ENCODE data around the gene MPV17L2. TPM values are rescaled to one million over a fixed set of nuclear protein-coding genes. Genes with fewer than 3 reads are reported as not detected.

The MPV17L2 gene
- total RNA-seq, 1 experiment from 2014 or later: 11.2 TPM

GRCh38 chr19:18226956-18227780 lies 34.1 kb downstream of the MPV17L2 start:
- ChIA-PET CTCF (no interaction called here), POLR2A (ENCODE audit: unreplicated experiment) (no interaction called here)
- DNase-seq: no peak
- Histone ChIP-seq H3K9me3 (ENCODE audit: insufficient read depth, low read depth) (no peaks in the 10 kb centered on the region), H3K27me3 (ENCODE audit: insufficient read depth, low read depth) (no peaks in the 10 kb centered on the region), H2AFZ (no peak overlapping the region), H3K4me2 (no peak overlapping the region), H3K4me1 (replicated peaks; ENCODE audit: insufficient read depth) (peaks cover 8% of the 10 kb centered on the region; the same call in 1 of the 2 replicates), H3K9me2 (ENCODE audit: insufficient read depth) (no peaks in the 10 kb centered on the region), H3F3A (ENCODE audit: insufficient read depth, low read depth) (peaks cover 41% of the 10 kb centered on the region), H3K36me3 (ENCODE audit: low read depth) (no peaks in the 10 kb centered on the region), H3K79me2 (ENCODE audit: low read depth) (no peaks in the 10 kb centered on the region), H3K27ac (no peak overlapping the region), H3K4me3 (no peak overlapping the region), H4K20me1 (ENCODE audit: insufficient read depth) (peaks cover 5% of the 10 kb centered on the region; the same call in 1 of the 2 replicates)
- BruUV-seq (replicated peaks): no TSS peak
- intact Hi-C loops (cut with micrococcal nuclease; ENCODE audit: unreplicated experiment): no loop called here
- TF ChIP-seq, protein P1, sequence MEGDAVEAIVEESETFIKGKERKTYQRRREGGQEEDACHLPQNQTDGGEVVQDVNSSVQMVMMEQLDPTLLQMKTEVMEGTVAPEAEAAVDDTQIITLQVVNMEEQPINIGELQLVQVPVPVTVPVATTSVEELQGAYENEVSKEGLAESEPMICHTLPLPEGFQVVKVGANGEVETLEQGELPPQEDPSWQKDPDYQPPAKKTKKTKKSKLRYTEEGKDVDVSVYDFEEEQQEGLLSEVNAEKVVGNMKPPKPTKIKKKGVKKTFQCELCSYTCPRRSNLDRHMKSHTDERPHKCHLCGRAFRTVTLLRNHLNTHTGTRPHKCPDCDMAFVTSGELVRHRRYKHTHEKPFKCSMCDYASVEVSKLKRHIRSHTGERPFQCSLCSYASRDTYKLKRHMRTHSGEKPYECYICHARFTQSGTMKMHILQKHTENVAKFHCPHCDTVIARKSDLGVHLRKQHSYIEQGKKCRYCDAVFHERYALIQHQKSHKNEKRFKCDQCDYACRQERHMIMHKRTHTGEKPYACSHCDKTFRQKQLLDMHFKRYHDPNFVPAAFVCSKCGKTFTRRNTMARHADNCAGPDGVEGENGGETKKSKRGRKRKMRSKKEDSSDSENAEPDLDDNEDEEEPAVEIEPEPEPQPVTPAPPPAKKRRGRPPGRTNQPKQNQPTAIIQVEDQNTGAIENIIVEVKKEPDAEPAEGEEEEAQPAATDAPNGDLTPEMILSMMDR (conservative IDR thresholded peaks at IDR 0.05): no peak
- TF ChIP-seq EZH2 (IDR thresholded peaks at IDR 0.05; ENCODE audit: low read depth): no peak

DNA sequence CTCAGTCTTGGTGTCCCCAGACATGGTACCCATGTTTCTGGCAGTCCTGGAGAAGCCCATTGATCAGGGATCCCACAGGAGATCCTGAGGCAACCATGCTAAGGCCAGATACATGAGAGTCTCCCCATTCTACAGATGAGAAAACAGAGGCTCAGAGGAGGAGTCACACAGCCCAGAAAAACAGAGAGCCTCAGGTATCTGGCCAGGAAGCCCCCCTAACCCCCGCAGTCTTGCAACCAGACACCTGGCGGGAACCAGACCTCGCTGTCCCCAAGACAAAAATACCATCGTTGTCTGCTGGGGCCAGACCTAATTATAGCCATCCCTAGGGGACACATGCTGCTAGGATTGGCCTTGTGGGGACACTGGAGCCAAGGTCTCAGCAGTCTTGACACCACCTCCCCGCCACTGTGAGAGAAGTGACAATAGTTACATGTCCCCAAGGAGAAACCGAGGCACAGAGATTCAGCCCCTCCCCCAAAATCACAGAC lies 34.8 kb downstream of the MPV17L2 start:
- BruUV-seq (replicated peaks): no TSS peak
- Histone ChIP-seq H3K9me2 (ENCODE audit: insufficient read depth) (no peaks in the 10 kb centered on the region), H3K79me2 (ENCODE audit: low read depth) (no peaks in the 10 kb centered on the region), H3K27ac (no peak overlapping the region), H2AFZ (no peak overlapping the region), H3F3A (ENCODE audit: insufficient read depth, low read depth) (peaks cover 38% of the 10 kb centered on the region), H3K27me3 (ENCODE audit: insufficient read depth, low read depth) (no peaks in the 10 kb centered on the region), H3K4me3 (no peak overlapping the region), H3K4me2 (no peak overlapping the region), H3K4me1 (replicated peaks; ENCODE audit: insufficient read depth) (peaks cover 8% of the 10 kb centered on the region; the same call in 1 of the 2 replicates), H4K20me1 (ENCODE audit: insufficient read depth) (peaks cover 5% of the 10 kb centered on the region; the same call in 1 of the 2 replicates), H3K9me3 (ENCODE audit: insufficient read depth, low read depth) (no peaks in the 10 kb centered on the region), H3K36me3 (ENCODE audit: low read depth) (no peaks in the 10 kb centered on the region)
- intact Hi-C loops (cut with micrococcal nuclease; ENCODE audit: unreplicated experiment): no loop called here
- no peak for DNase-seq
- ChIA-PET POLR2A (ENCODE audit: unreplicated experiment) (no interaction called here), CTCF (no interaction called here)
- TF ChIP-seq, protein P1 (conservative IDR thresholded peaks at IDR 0.05): no peak
- no peak for TF ChIP-seq EZH2 (IDR thresholded peaks at IDR 0.05; ENCODE audit: low read depth)

GRCh38 chr19:18229474-18229873 lies 36.5 kb downstream of the MPV17L2 start:
- no TSS peak for BruUV-seq (replicated peaks)
- CTCF ChIA-PET: no interaction called here

More at GRCh38 chr19:18229474-18229873, 36.5 kb downstream of the MPV17L2 start:
- no peaks in the 10 kb centered on the region for H3K79me2 ChIP-seq (ENCODE audit: low read depth)
- H4K20me1 ChIP-seq (ENCODE audit: insufficient read depth): peaks cover 5% of the 10 kb centered on the region
- H3K9me2 ChIP-seq (ENCODE audit: insufficient read depth): no peaks in the 10 kb centered on the region
- no peaks in the 10 kb centered on the region for H3K36me3 ChIP-seq (ENCODE audit: low read depth)
- no peak overlapping the region for H2AFZ ChIP-seq
- H3F3A ChIP-seq (ENCODE audit: insufficient read depth, low read depth): peaks cover 28% of the 10 kb centered on the region
- no peak overlapping the region for H3K4me2 ChIP-seq
- H3K27ac ChIP-seq: no peak overlapping the region
- no peak overlapping the region for H3K4me3 ChIP-seq
- intact Hi-C loops (cut with micrococcal nuclease; ENCODE audit: unreplicated experiment): no loop called here
- no peak for DNase-seq
- peaks cover 8% of the 10 kb centered on the region; the same call in 1 of the 2 replicates for H3K4me1 ChIP-seq (replicated peaks; ENCODE audit: insufficient read depth)
- TF ChIP-seq, protein P1 (conservative IDR thresholded peaks at IDR 0.05): peak; percentile 81
- no peak for TF ChIP-seq EZH2 (IDR thresholded peaks at IDR 0.05; ENCODE audit: low read depth)
- H3K9me3 ChIP-seq (ENCODE audit: insufficient read depth, low read depth): no peaks in the 10 kb centered on the region
- no peaks in the 10 kb centered on the region for H3K27me3 ChIP-seq (ENCODE audit: insufficient read depth, low read depth)
- POLR2A ChIA-PET (ENCODE audit: unreplicated experiment): no interaction called here

Data from PC-9 (cell line).